Astrocyte (in vitro differentiated cells and primary cell): Measurements from ENCODE around the gene TDRKH. TPM values are rescaled to one million over a fixed set of nuclear protein-coding genes. Genes with fewer than 3 reads are reported as not detected.

Experiments used
- DNase-seq: peaks from one replicate; pipeline ENCODE4 v3.0.0-alpha.2; 2010; ENCODE audit warnings: low read depth
- FAIRE-seq: peaks from 2 replicates; lab custom pipeline; 2011; peaks lifted over from hg19 to GRCh38; lab: Jason Lieb, UNC
- H2AFZ ChIP-seq: 2 replicates; pipeline ENCODE4 v1.6.0; 2012; ENCODE audit warnings: low read depth, low read length, inconsistent platforms
- H3K27ac ChIP-seq: 2 replicates; pipeline ENCODE4 v1.5.1; 2011; ENCODE audit warnings: low read depth, low read length, inconsistent platforms
- H3K27me3 ChIP-seq: 2 replicates; pipeline ENCODE4 v1.6.0; 2011; ENCODE audit warnings: low read length, inconsistent platforms; ENCODE audit not compliant: insufficient read depth
- H3K36me3 ChIP-seq: 2 replicates; pipeline ENCODE4 v1.5.1; 2011; ENCODE audit warnings: low read length, inconsistent platforms; ENCODE audit not compliant: insufficient read depth
- H3K4me1 ChIP-seq: 2 replicates; pipeline ENCODE4 v1.5.1; 2011; ENCODE audit warnings: low read length, inconsistent platforms; ENCODE audit not compliant: insufficient read depth
- H3K4me2 ChIP-seq: 2 replicates; pipeline ENCODE4 v1.6.0; 2012; ENCODE audit warnings: low read length, inconsistent platforms
- H3K4me3 ChIP-seq: 2 replicates; pipeline ENCODE4 v1.5.1; 2011; ENCODE audit warnings: low read depth, mild to moderate bottlenecking, low read length, inconsistent platforms; ENCODE audit not compliant: insufficient read depth
- H3K79me2 ChIP-seq: 2 replicates; pipeline ENCODE4 v1.6.0; 2012; ENCODE audit warnings: mild to moderate bottlenecking, low read length, inconsistent platforms; ENCODE audit not compliant: insufficient read depth
- H3K9ac ChIP-seq: 2 replicates; pipeline ENCODE4 v1.6.0; 2012; ENCODE audit warnings: mild to moderate bottlenecking, low read length, inconsistent platforms
- H3K9me3 ChIP-seq: 2 replicates; pipeline ENCODE4 v1.5.1; 2012; ENCODE audit warnings: low read depth, mild to moderate bottlenecking, low read length, inconsistent platforms; ENCODE audit not compliant: insufficient read depth
- H4K20me1 ChIP-seq: 2 replicates; pipeline ENCODE4 v1.6.0; 2012; ENCODE audit warnings: low read length, inconsistent platforms; ENCODE audit not compliant: insufficient read depth
- H3K27ac Mint-ChIP-seq: one replicate; pipeline ENCODE4 v1.8.0; 2021; ENCODE audit warnings: mild to moderate bottlenecking, mixed read lengths; ENCODE audit not compliant: unreplicated experiment
- H3K27me3 Mint-ChIP-seq: one replicate; pipeline ENCODE4 v1.8.0; 2021; ENCODE audit warnings: low read depth, mixed read lengths; ENCODE audit not compliant: unreplicated experiment
- H3K36me3 Mint-ChIP-seq: one replicate; pipeline ENCODE4 v1.8.0; 2021; ENCODE audit warnings: low read depth, mixed read lengths; ENCODE audit not compliant: unreplicated experiment
- H3K4me1 Mint-ChIP-seq: one replicate; pipeline ENCODE4 v1.8.0; 2021; ENCODE audit warnings: low read depth, mixed read lengths; ENCODE audit not compliant: unreplicated experiment
- H3K4me3 Mint-ChIP-seq: one replicate; pipeline ENCODE4 v1.8.0; 2021; ENCODE audit warnings: mild to moderate bottlenecking, moderate library complexity, mixed read lengths; ENCODE audit not compliant: unreplicated experiment
- H3K9me3 Mint-ChIP-seq: one replicate; pipeline ENCODE4 v1.8.0; 2021; ENCODE audit warnings: mild to moderate bottlenecking, mixed read lengths; ENCODE audit not compliant: unreplicated experiment
- EZH2 ChIP-seq: IDR thresholded peaks from 2 replicates; pipeline ENCODE4 v1.6.1; 2012; ENCODE audit warnings: mild to moderate bottlenecking, low read length, inconsistent platforms; ENCODE audit not compliant: insufficient read depth
- total RNA-seq: library from RNA; stranded (reverse); gene quantifications from 2 replicates; pipeline ENCODE4 v1.2.1, GENCODE V29; 2021
- TF ChIP-seq, protein P1 (sequence below): IDR thresholded peaks from 2 replicates; pipeline ENCODE4 v1.5.1; 2011; ENCODE audit warnings: low read depth, mild to moderate bottlenecking, inconsistent platforms, low read length, moderate library complexity; ENCODE audit not compliant: insufficient read depth

TDRKH gene
- total RNA-seq, 1 donor from 2014 or later: 7.5 TPM

DNA sequence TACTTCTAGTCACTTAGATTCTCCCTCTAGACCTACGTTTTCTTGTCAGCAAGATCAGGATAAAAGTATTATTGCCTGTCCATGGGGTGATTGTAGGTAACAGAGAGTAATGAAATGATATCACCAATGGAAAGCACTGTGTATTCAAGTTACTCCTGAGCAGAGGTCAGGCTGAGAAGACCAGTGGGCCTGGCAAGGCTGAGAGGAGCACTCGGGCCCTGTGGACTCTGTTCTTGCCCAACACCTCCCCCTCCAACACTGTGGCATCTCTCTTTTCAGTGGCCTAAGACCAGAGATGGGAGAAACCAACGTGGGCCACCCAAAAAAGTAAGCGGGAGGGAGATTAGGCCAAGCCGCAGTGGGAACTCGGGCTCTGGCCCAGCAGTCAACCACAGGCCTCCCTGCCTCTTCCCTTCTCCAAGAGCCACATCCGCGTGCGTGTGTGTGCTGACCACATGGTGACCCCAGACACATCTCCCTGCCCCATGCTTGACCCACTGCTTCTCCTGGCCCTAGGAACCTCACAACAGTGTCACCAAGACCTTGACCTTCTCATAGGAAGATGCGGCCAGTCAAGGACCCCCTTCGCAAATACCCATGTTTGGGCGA is 29.0 kb upstream of the TDRKH start:
- H3K27ac ChIP-seq: no peak overlapping the region
- H3K4me2 ChIP-seq: no peak overlapping the region
- peaks cover 74% of the 10 kb centered on the region for H3K27me3 Mint-ChIP-seq
- H3K79me2 ChIP-seq: no peaks in the 10 kb centered on the region
- no peak overlapping the region for H2AFZ ChIP-seq
- H3K4me3 Mint-ChIP-seq: no peak overlapping the region
- peaks cover 2% of the 10 kb centered on the region for H3K36me3 Mint-ChIP-seq
- H3K9me3 ChIP-seq: no peaks in the 10 kb centered on the region
- no peak overlapping the region for H3K4me3 ChIP-seq
- peaks cover 8% of the 10 kb centered on the region for H3K27me3 ChIP-seq
- no peak for TF ChIP-seq EZH2
- TF ChIP-seq, protein P1, sequence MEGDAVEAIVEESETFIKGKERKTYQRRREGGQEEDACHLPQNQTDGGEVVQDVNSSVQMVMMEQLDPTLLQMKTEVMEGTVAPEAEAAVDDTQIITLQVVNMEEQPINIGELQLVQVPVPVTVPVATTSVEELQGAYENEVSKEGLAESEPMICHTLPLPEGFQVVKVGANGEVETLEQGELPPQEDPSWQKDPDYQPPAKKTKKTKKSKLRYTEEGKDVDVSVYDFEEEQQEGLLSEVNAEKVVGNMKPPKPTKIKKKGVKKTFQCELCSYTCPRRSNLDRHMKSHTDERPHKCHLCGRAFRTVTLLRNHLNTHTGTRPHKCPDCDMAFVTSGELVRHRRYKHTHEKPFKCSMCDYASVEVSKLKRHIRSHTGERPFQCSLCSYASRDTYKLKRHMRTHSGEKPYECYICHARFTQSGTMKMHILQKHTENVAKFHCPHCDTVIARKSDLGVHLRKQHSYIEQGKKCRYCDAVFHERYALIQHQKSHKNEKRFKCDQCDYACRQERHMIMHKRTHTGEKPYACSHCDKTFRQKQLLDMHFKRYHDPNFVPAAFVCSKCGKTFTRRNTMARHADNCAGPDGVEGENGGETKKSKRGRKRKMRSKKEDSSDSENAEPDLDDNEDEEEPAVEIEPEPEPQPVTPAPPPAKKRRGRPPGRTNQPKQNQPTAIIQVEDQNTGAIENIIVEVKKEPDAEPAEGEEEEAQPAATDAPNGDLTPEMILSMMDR: no peak
- H3K9me3 Mint-ChIP-seq: peaks cover 3% of the 10 kb centered on the region
- FAIRE-seq (no peak), DNase-seq (no peak)
- H3K4me1 Mint-ChIP-seq: peaks cover 6% of the 10 kb centered on the region
- H3K9ac ChIP-seq: no peak overlapping the region
- H4K20me1 ChIP-seq: no peaks in the 10 kb centered on the region
- no peak overlapping the region for H3K27ac Mint-ChIP-seq
- no peaks in the 10 kb centered on the region for H3K36me3 ChIP-seq
- no peaks in the 10 kb centered on the region for H3K4me1 ChIP-seq

DNA sequence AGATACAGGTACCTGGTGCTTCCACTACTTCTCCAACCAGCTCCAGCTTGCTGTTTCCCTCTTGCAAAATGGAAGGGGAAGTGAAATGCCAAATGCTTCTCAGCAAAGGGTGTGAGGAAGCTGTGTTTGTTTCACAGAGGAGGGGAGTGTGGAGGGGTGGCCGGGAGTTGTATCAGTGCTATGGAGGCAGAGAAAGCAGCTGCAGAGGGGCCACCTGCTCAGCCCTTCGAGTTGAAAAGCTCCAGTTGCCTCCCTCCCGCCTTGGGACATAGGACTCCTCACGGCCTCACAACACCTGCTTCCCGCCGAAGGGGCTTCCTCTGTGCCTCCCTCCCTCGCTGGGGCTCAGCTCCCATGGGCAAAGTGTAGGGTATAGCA is 27.0 kb upstream of the TDRKH start:
- H3K36me3 ChIP-seq: no peaks in the 10 kb centered on the region
- TF ChIP-seq, protein P1: no peak
- no peak for TF ChIP-seq EZH2
- H3K4me3 Mint-ChIP-seq: no peak overlapping the region
- H3K36me3 Mint-ChIP-seq: peaks cover 2% of the 10 kb centered on the region
- peaks cover 6% of the 10 kb centered on the region for H3K4me1 Mint-ChIP-seq
- no peak overlapping the region for H3K4me2 ChIP-seq
- H3K9me3 ChIP-seq: no peaks in the 10 kb centered on the region
- H3K9me3 Mint-ChIP-seq: peaks cover 1% of the 10 kb centered on the region
- no peak overlapping the region for H3K27ac Mint-ChIP-seq
- H3K9ac ChIP-seq: no peak overlapping the region
- H4K20me1 ChIP-seq: no peaks in the 10 kb centered on the region
- FAIRE-seq (no peak), DNase-seq (no peak)
- no peak overlapping the region for H3K4me3 ChIP-seq
- peaks cover 12% of the 10 kb centered on the region for H3K27me3 ChIP-seq
- H3K27me3 Mint-ChIP-seq: peaks cover 82% of the 10 kb centered on the region
- H3K4me1 ChIP-seq: no peaks in the 10 kb centered on the region
- H3K27ac ChIP-seq: no peak overlapping the region
- no peak overlapping the region for H2AFZ ChIP-seq
- H3K79me2 ChIP-seq: no peaks in the 10 kb centered on the region

DNA sequence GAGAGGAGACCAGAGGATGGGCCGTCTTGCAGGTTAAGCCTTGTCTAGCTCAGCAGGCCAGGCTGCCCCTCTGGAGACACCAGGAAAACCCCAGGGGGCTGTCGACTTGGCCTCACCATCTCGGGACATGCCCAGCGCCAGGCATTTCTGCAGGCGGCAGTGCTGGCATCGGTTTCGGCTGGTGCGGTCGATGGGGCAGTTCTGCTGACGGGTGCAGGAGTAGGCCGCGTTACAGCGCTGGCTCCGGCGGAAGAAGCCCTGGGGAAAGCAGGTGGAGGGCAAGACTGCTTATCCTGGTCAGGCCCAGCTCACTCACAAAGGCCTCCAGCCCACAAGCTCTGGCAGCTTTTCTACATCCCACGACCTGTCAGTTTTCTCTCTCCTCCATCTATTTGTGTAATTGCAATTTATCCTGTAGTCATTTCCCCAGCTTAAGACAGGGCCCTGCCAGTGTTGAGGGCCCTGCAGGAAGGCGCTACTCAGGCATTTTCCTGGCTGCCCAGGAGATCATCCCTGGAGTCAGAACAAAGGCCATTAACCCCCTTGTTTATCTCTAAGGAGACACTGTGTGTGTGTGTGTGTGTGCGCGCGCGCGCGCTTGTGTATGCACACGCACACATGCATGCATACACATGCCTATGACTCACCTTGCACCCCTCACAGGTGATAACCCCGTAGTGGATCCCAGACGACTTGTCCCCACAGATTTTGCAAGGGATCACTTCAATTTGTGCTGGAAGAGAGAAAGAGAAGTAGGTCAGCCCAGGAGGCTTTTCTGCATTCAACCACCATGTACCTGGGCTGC is 26.4 kb upstream of the TDRKH start:
- Mint-ChIP-seq H3K27me3 (peaks cover 80% of the 10 kb centered on the region), H3K4me3 (no peak overlapping the region)

More for the DNA sequence above, 26.4 kb upstream of the TDRKH start:
- FAIRE-seq: no peak
- Histone ChIP-seq H3K4me1 (no peaks in the 10 kb centered on the region), H3K79me2 (no peaks in the 10 kb centered on the region), H3K4me3 (no peak overlapping the region), H4K20me1 (no peaks in the 10 kb centered on the region), H3K27ac (no peak overlapping the region), H3K4me2 (no peak overlapping the region), H3K9ac (no peak overlapping the region), H2AFZ (no peak overlapping the region), H3K36me3 (no peaks in the 10 kb centered on the region), H3K9me3 (no peaks in the 10 kb centered on the region), H3K27me3 (peaks cover 16% of the 10 kb centered on the region)
- TF ChIP-seq, protein P1: no peak
- no peak for TF ChIP-seq EZH2
- DNase-seq: no peak
- Mint-ChIP-seq H3K36me3 (peaks cover 2% of the 10 kb centered on the region), H3K9me3 (peaks cover 1% of the 10 kb centered on the region), H3K27ac (no peak overlapping the region), H3K4me1 (peaks cover 2% of the 10 kb centered on the region)
